CD14-positive monocyte (primary cell): ENCODE measurements around the gene HECW1. TPM values are rescaled to one million over a fixed set of nuclear protein-coding genes. Genes with fewer than 3 reads are reported as not detected.

Source experiments
- DNase-seq, 3 donors: peaks; one replicate each; pipeline ENCODE4 v3.0.0-alpha.2; 2011 to 2022
- H2AFZ ChIP-seq: 2 replicates; pipeline ENCODE4 v1.6.0; 2012; ENCODE audit warnings: mild to moderate bottlenecking, low read depth, low read length, inconsistent platforms; ENCODE audit not compliant: insufficient read depth, poor library complexity, severe bottlenecking
- H3K27ac ChIP-seq, 2 donors: 1 replicate in 1 of 2; 2 replicates in 1 of 2; pipeline ENCODE4 v1.5.1; 2012 to 2013; ENCODE audit warnings: low read length in 2 of 2, control low read depth in 1 of 2, inconsistent platforms in 1 of 2, low read depth in 1 of 2, mild to moderate bottlenecking in 1 of 2
- H3K27me3 ChIP-seq, 2 donors: one replicate each; pipeline versions ENCODE4 v1.6.0 to v1.6.1; 2011 to 2013; ENCODE audit warnings: low read length in 2 of 2; ENCODE audit not compliant: control insufficient read depth in 2 of 2, insufficient read depth in 2 of 2
- H3K36me3 ChIP-seq, 2 donors: replicated peaks in 1 of 2; 1 replicate in 1 of 2; 2 replicates in 1 of 2; pipeline versions ENCODE4 v1.5.1 to v1.6.1; 2012 to 2013; ENCODE audit warnings: low read length in 2 of 2, control low read depth in 1 of 2, inconsistent platforms in 1 of 2, mild to moderate bottlenecking in 1 of 2; ENCODE audit not compliant: insufficient read depth in 2 of 2, control insufficient read depth in 1 of 2
- H3K4me1 ChIP-seq, 2 donors: 1 replicate in 1 of 2; 2 replicates in 1 of 2; pipeline versions ENCODE4 v1.5.1 to v1.6.1; 2012 to 2013; ENCODE audit warnings: low read length in 2 of 2, control low read depth in 1 of 2, inconsistent platforms in 1 of 2, mild to moderate bottlenecking in 1 of 2, moderate library complexity in 1 of 2; ENCODE audit not compliant: insufficient read depth in 2 of 2, control insufficient read depth in 1 of 2
- H3K4me2 ChIP-seq: replicated peaks from 2 replicates; pipeline ENCODE3; 2012; ENCODE audit warnings: low read length, moderate library complexity, mild to moderate bottlenecking; ENCODE audit not compliant: poor library complexity, severe bottlenecking; ENCODE audit errors: extremely low read depth
- H3K4me3 ChIP-seq, 3 experiments: fragments of 200-600 bp in 1 of 3; sonication (generic) in 1 of 3; replicated peaks in 1 of 3; 1 replicate in 2 of 3; 2 replicates in 1 of 3; pipeline ENCODE4 v1.5.1; 2011 to 2013; ENCODE audit warnings: low read length in 3 of 3, mild to moderate bottlenecking in 3 of 3, control low read depth in 2 of 3, low read depth in 2 of 3, inconsistent platforms in 1 of 3, moderate library complexity in 1 of 3
- H3K79me2 ChIP-seq: 2 replicates; pipeline ENCODE4 v1.6.0; 2012; ENCODE audit warnings: mild to moderate bottlenecking, control low read depth, inconsistent platforms, low read length, moderate library complexity; ENCODE audit not compliant: insufficient read depth
- H3K9ac ChIP-seq: 2 replicates; pipeline ENCODE4 v1.6.0; 2017; ENCODE audit warnings: low read length, mild to moderate bottlenecking; ENCODE audit not compliant: insufficient read depth, poor library complexity, severe bottlenecking
- H3K9me3 ChIP-seq, 2 donors: replicated peaks in 1 of 2; 1 replicate in 1 of 2; 2 replicates in 1 of 2; pipeline versions ENCODE4 v1.5.1 to v1.6.1; 2012 to 2013; ENCODE audit warnings: low read length in 2 of 2, control low read depth in 1 of 2; ENCODE audit not compliant: control insufficient read depth in 1 of 2, insufficient read depth in 1 of 2
- H4K20me1 ChIP-seq: 2 replicates; pipeline ENCODE4 v1.6.0; 2012; ENCODE audit warnings: mild to moderate bottlenecking, low read length, control low read depth, moderate library complexity; ENCODE audit not compliant: insufficient read depth
- H3K27ac Mint-ChIP-seq, 7 donors: one replicate each; pipeline ENCODE4 v1.8.0; 2020; ENCODE audit warnings: mild to moderate bottlenecking in 7 of 7, mixed read lengths in 7 of 7, moderate library complexity in 6 of 7, inconsistent platforms in 2 of 7
- H3K27me3 Mint-ChIP-seq, 3 donors: one replicate each; pipeline ENCODE4 v1.8.0; 2021 to 2022; ENCODE audit warnings: low read depth in 3 of 3, mild to moderate bottlenecking in 3 of 3, mixed read lengths in 3 of 3, moderate library complexity in 3 of 3, inconsistent platforms in 1 of 3
- H3K36me3 Mint-ChIP-seq, 2 donors: one replicate each; pipeline ENCODE4 v1.8.0; 2020; ENCODE audit warnings: mixed read lengths in 2 of 2, inconsistent platforms in 1 of 2, mild to moderate bottlenecking in 1 of 2
- H3K4me1 Mint-ChIP-seq: one replicate; pipeline ENCODE4 v1.8.0; 2020; ENCODE audit warnings: mild to moderate bottlenecking, mixed read lengths
- H3K4me3 Mint-ChIP-seq, 2 donors: one replicate each; pipeline ENCODE4 v1.8.0; 2020; ENCODE audit warnings: mild to moderate bottlenecking in 2 of 2, mixed read lengths in 2 of 2, moderate library complexity in 1 of 2
- H3K9me3 Mint-ChIP-seq, 7 donors: one replicate each; pipeline ENCODE4 v1.8.0; 2020 to 2022; ENCODE audit warnings: mixed read lengths in 7 of 7, mild to moderate bottlenecking in 6 of 7, moderate library complexity in 6 of 7, inconsistent platforms in 2 of 7
- CTCF ChIP-seq: fragments of 200-600 bp; IDR thresholded peaks from one replicate; pipeline ENCODE4 v1.8.0; 2022; ENCODE audit warnings: antibody characterized with exemption, mild to moderate bottlenecking
- WGBS: methylation state at CpG from one replicate; pipeline ENCODE4 v1.1.5; 2013; ENCODE audit warnings: missing lambda C conversion rate; ENCODE audit not compliant: insufficient coverage; 5-methylcytosine and 5-hydroxymethylcytosine counted together
- intact Hi-C, 2 donors: fragments of 100-400 bp; cut with micrococcal nuclease; formaldehyde crosslinking; loops; one replicate each; pipeline versions ENCODE4 v1.15.0 to v1.15.1; 2023
- polyA plus RNA-seq, 3 donors: library from polyadenylated mRNA; depleted of rRNA in 1 of 3; unstranded in 2 of 3; stranded (reverse) in 1 of 3; fragments of 300-500 nt in 2 of 3; fragments of >200 nt in 1 of 3; fragmentation: Illumina TruSeq in 2 of 3; gene quantifications; 1 replicate in 2 of 3; 2 replicates in 1 of 3; pipeline ENCODE4 v1.2.3, GENCODE V29; 2012 to 2021

HECW1 gene
- polyA plus RNA-seq, 3 donors, result not detected

- Histone ChIP-seq H3K4me1 (no peaks in the 10 kb centered on the region), H3K4me3 (no peak overlapping the region), H3K9me3 (no peaks in the 10 kb centered on the region), H3K4me2 (no peak overlapping the region), H4K20me1 (no peaks in the 10 kb centered on the region), H3K36me3 (no peaks in the 10 kb centered on the region), H3K9ac (no peak overlapping the region), H3K27ac (no peak overlapping the region), H3K79me2 (no peaks in the 10 kb centered on the region), H3K27me3 (no peaks in the 10 kb centered on the region), H2AFZ (no peak overlapping the region)
- peaks cover 0 to 2% (median 0%) of the 10 kb centered on the region in 7 donors for H3K9me3 Mint-ChIP-seq
- H3K4me1 Mint-ChIP-seq, result no peaks in the 10 kb centered on the region
- DNase-seq, result no peak
- H3K36me3 Mint-ChIP-seq, result no peaks in the 10 kb centered on the region
- no peak for TF ChIP-seq CTCF
- H3K27me3 Mint-ChIP-seq, result peaks cover 4 to 18% (median 5%) of the 10 kb centered on the region in 3 donors
- intact Hi-C loops, result no loop called here
- H3K27ac Mint-ChIP-seq, result no peak overlapping the region
- WGBS, result no CpG with 5 or more reads among the region's 1 CpG
- no peak overlapping the region for H3K4me3 Mint-ChIP-seq
Observed at GRCh38 chr7:43489257-43489656, 376.8 kb downstream of the HECW1 start.

GRCh38 chr7:43490016-43490415 is 377.6 kb downstream of the HECW1 start:
- peaks cover 4 to 20% (median 5%) of the 10 kb centered on the region in 3 donors for H3K27me3 Mint-ChIP-seq

More at GRCh38 chr7:43490016-43490415, 377.6 kb downstream of the HECW1 start:
- H3K4me1 ChIP-seq, result no peaks in the 10 kb centered on the region
- no peaks in the 10 kb centered on the region for H3K9me3 ChIP-seq
- H3K4me3 ChIP-seq, result no peak overlapping the region
- H3K36me3 ChIP-seq, result no peaks in the 10 kb centered on the region
- H3K4me1 Mint-ChIP-seq, result no peaks in the 10 kb centered on the region
- H3K9me3 Mint-ChIP-seq, result peaks cover 0 to 2% (median 0%) of the 10 kb centered on the region in 7 donors
- no peaks in the 10 kb centered on the region for H3K36me3 Mint-ChIP-seq
- no peak for TF ChIP-seq CTCF
- H3K27ac Mint-ChIP-seq, result no peak overlapping the region
- no peak overlapping the region for H3K4me3 Mint-ChIP-seq
- intact Hi-C loops, result no loop called here
- no peak overlapping the region for H3K4me2 ChIP-seq
- H3K27ac ChIP-seq, result no peak overlapping the region
- no peaks in the 10 kb centered on the region for H3K79me2 ChIP-seq
- DNase-seq, result no peak
- no peak overlapping the region for H2AFZ ChIP-seq
- no peaks in the 10 kb centered on the region for H3K27me3 ChIP-seq
- WGBS, result 96% methylated on average over 2 of the region's 3 CpGs
- no peaks in the 10 kb centered on the region for H4K20me1 ChIP-seq
- H3K9ac ChIP-seq, result no peak overlapping the region
